HepG2 (cell line): Measurements from ENCODE around the gene AGAP1. TPM values are rescaled to one million over a fixed set of nuclear protein-coding genes. Genes with fewer than 3 reads are reported as not detected.

Experiments
- ATAC-seq: fragments of 200-7000 bp; cut with Tn5 transposase; 3 replicates; pipeline ENCODE4 v1.9.1; 2020; ENCODE audit warnings: mild to moderate bottlenecking, moderate library complexity
- BruUV-seq: library from RNA; stranded (reverse); fragments of 400-500 nt; replicated peaks from 2 replicates; lab custom pipeline; 2021; lab: Mats Ljungman, UMichigan
- CTCF ChIA-PET: fragments of 300-600 bp; formaldehyde crosslinking; extraction: SDS; loops from one replicate; lab custom pipeline; 2021; ENCODE audit warnings: low total read pairs, inconsistent platforms, low intra/inter-chr PET ratio; lab: Yijun Ruan, JAX
- POLR2A ChIA-PET: fragments of 350-600 bp; sonication (Branson Sonifier 250); formaldehyde crosslinking; loops from one replicate; lab custom pipeline; 2020; ENCODE audit warnings: antibody characterized with exemption, inconsistent platforms; lab: Yijun Ruan, JAX
- DNase-seq: peaks from one replicate; pipeline ENCODE4 v3.0.0-alpha.2; 2015; ENCODE audit warnings: low spot score
- FAIRE-seq: peaks from 3 replicates; lab custom pipeline; 2011; peaks lifted over from hg19 to GRCh38; lab: Jason Lieb, UNC
- H2AFZ ChIP-seq: one replicate; pipeline ENCODE4 v1.6.1; 2011; ENCODE audit warnings: low read length, inconsistent platforms
- H3K27ac ChIP-seq: fragments of 300-600 bp; 3 replicates; pipeline ENCODE4 v1.8.0; 2011; ENCODE audit warnings: mixed run types, mild to moderate bottlenecking, mixed read lengths, low read length, inconsistent platforms; ENCODE audit not compliant: insufficient read depth; ENCODE audit errors: extremely low read length
- H3K27me3 ChIP-seq, 2 experiments: fragments of 200-600 bp in 1 of 2; 2 replicates in 1 of 2; 3 replicates in 1 of 2; pipeline versions ENCODE4 v1.6.0 to v1.8.0; 2011; ENCODE audit warnings: low read length in 2 of 2, mild to moderate bottlenecking in 2 of 2, moderate library complexity in 2 of 2, inconsistent platforms in 1 of 2; ENCODE audit not compliant: insufficient read depth in 2 of 2, control insufficient read depth in 1 of 2
- H3K36me3 ChIP-seq, 2 experiments: fragments of 200-600 bp in 1 of 2; replicated peaks in 1 of 2; 2 replicates in 1 of 2; 3 replicates in 1 of 2; pipeline versions ENCODE4 v1.5.1 to v1.8.0; 2011; ENCODE audit warnings: low read length in 2 of 2, inconsistent platforms in 1 of 2; ENCODE audit not compliant: insufficient read depth in 2 of 2, control insufficient read depth in 1 of 2
- H3K4me1 ChIP-seq: 2 replicates; pipeline ENCODE4 v1.5.1; 2012; ENCODE audit warnings: low read length, inconsistent platforms; ENCODE audit not compliant: insufficient read depth
- H3K4me2 ChIP-seq: 2 replicates; pipeline ENCODE4 v1.6.0; 2011; ENCODE audit warnings: low read depth, low read length, inconsistent platforms
- H3K4me3 ChIP-seq, 3 experiments: fragments of 200-600 bp in 1 of 3; sonication (generic), shearing (Covaris generic) in 1 of 3; replicated peaks in 1 of 3; 2 replicates each; pipeline ENCODE4 v1.5.1; 2011 to 2016; ENCODE audit warnings: low read length in 3 of 3, inconsistent platforms in 2 of 3, low read depth in 2 of 3, mild to moderate bottlenecking in 2 of 3, control low read depth in 1 of 3, mixed read lengths in 1 of 3; ENCODE audit not compliant: insufficient read depth in 1 of 3
- H3K79me2 ChIP-seq: one replicate; pipeline ENCODE4 v1.6.1; 2011; ENCODE audit warnings: low read length, inconsistent platforms; ENCODE audit not compliant: insufficient read depth
- H3K9ac ChIP-seq: 2 replicates; pipeline ENCODE4 v1.6.0; 2011; ENCODE audit warnings: mild to moderate bottlenecking, low read depth, low read length, inconsistent platforms; ENCODE audit not compliant: insufficient read depth
- H3K9me3 ChIP-seq: 2 replicates; pipeline ENCODE4 v1.5.1; 2012; ENCODE audit warnings: mild to moderate bottlenecking, low read length
- H4K20me1 ChIP-seq: 2 replicates; pipeline ENCODE4 v1.6.0; 2011; ENCODE audit warnings: inconsistent platforms, mild to moderate bottlenecking, low read length, moderate library complexity; ENCODE audit not compliant: insufficient read depth
- HDAC2 ChIP-seq: sonication (generic); formaldehyde crosslinking; IDR thresholded peaks from 2 replicates; pipeline ENCODE4 v1.4.0; 2020; ENCODE audit warnings: missing genetic modification reagents
- HHEX ChIP-seq: IDR thresholded peaks from 2 replicates; pipeline ENCODE4 v1.6.1; 2016; ENCODE audit warnings: control low read depth
- WGBS: methylation state at CpG from one replicate; pipeline ENCODE4 v1.1.6; 2017; ENCODE audit warnings: low lambda C conversion rate; 5-methylcytosine and 5-hydroxymethylcytosine counted together
- in situ Hi-C: cut with HindIII; loops from 2 replicates; pipeline ENCODE4 v1.10.0; 2017; ENCODE audit warnings: low pct_unique_long_range_greater_than_20kb; ENCODE audit not compliant: extremely low pct_ligation_motif_present
- intact Hi-C: fragments of 100-400 bp; cut with micrococcal nuclease; formaldehyde crosslinking; loops from one replicate; pipeline ENCODE4 v1.10.0; 2022; ENCODE audit not compliant: unreplicated experiment
- polyA plus RNA-seq, 8 experiments: library from polyadenylated mRNA; depleted of rRNA in 3 of 8; stranded (reverse) in 7 of 8; unstranded in 1 of 8; fragments of >200 nt; fragmentation: Illumina TruSeq in 4 of 8; extraction: Trizol in 4 of 8; gene quantifications; 2 replicates each; pipeline versions ENCODE4 v1.2.1 to v1.2.3, GENCODE V29; 2011 to 2016; ENCODE audit warnings: low read depth in 4 of 8, missing spikeins in 1 of 8, mixed read lengths in 1 of 8; ENCODE audit not compliant: insufficient read depth in 1 of 8
- total RNA-seq, 5 experiments: library from RNA; depleted of rRNA; stranded (reverse); fragments of >200 nt; fragmentation: Illumina TruSeq; extraction: Trizol; gene quantifications; 2 replicates each; pipeline ENCODE4 v1.2.3, GENCODE V29; 2016; ENCODE audit warnings: low read depth in 1 of 5
- TF ChIP-seq, protein P1 (sequence below): sonication (generic); formaldehyde crosslinking; IDR thresholded peaks from 2 replicates; pipeline ENCODE4 v1.5.0; 2020; ENCODE audit warnings: mild to moderate bottlenecking, missing genetic modification reagents, moderate library complexity
- TF ChIP-seq, protein P2 (sequence below): sonication (generic); formaldehyde crosslinking; IDR thresholded peaks from 2 replicates; pipeline ENCODE4 v1.4.0; 2020; ENCODE audit warnings: mild to moderate bottlenecking, low read depth, missing genetic modification reagents

Gene AGAP1
- total and polyA plus RNA-seq, 2 of the 13 experiments (the other 11 are each of a cell fraction or from before 2014, with no cell fraction given) = 21.2 to 32.7 TPM

DNA sequence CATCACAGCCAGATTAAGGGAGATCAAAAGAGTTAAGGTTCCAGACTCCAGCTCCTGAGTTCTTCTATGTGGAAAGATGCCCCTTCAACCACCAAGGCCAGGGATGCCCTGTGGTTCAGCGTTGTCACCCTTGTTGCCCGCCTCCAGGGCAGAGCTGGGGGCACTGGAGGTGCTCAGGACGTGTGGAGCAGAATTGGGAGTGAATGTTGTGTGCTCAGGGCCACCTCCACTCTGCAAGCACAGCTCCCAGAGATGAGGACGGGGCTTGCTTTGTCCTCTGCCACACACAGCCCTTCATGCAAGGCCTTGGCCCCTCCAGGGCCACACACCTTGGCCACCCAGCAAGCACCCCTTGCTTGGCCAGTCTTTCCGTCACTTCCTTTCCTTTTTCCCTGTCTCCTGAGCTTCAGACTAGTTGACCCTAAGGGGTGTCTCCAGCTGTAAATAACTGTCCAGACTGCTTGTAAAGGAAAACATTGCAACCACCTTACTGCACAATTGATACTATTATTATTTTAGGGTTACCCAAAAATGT is 103.3 kb downstream of the AGAP1 start:
- peaks cover 60% of the 10 kb centered on the region for H3K4me1 ChIP-seq
- intact Hi-C loops = loop anchor here (5.0 to 10.0 kb wide), 2 partner anchors 70 to 332 kb away; no protein-coding TSS in a partner anchor
- BruUV-seq = no TSS peak
- H3K36me3 ChIP-seq = peaks cover 3 to 6% of the 10 kb centered on the region in 2 experiments; a peak in 3 of 5 replicates
- TF ChIP-seq, protein P1, sequence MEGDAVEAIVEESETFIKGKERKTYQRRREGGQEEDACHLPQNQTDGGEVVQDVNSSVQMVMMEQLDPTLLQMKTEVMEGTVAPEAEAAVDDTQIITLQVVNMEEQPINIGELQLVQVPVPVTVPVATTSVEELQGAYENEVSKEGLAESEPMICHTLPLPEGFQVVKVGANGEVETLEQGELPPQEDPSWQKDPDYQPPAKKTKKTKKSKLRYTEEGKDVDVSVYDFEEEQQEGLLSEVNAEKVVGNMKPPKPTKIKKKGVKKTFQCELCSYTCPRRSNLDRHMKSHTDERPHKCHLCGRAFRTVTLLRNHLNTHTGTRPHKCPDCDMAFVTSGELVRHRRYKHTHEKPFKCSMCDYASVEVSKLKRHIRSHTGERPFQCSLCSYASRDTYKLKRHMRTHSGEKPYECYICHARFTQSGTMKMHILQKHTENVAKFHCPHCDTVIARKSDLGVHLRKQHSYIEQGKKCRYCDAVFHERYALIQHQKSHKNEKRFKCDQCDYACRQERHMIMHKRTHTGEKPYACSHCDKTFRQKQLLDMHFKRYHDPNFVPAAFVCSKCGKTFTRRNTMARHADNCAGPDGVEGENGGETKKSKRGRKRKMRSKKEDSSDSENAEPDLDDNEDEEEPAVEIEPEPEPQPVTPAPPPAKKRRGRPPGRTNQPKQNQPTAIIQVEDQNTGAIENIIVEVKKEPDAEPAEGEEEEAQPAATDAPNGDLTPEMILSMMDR (CRISPR knock-in tag) = no peak
- TF ChIP-seq HDAC2 (CRISPR knock-in tag) (no peak), HHEX (no peak)
- TF ChIP-seq, protein P2, sequence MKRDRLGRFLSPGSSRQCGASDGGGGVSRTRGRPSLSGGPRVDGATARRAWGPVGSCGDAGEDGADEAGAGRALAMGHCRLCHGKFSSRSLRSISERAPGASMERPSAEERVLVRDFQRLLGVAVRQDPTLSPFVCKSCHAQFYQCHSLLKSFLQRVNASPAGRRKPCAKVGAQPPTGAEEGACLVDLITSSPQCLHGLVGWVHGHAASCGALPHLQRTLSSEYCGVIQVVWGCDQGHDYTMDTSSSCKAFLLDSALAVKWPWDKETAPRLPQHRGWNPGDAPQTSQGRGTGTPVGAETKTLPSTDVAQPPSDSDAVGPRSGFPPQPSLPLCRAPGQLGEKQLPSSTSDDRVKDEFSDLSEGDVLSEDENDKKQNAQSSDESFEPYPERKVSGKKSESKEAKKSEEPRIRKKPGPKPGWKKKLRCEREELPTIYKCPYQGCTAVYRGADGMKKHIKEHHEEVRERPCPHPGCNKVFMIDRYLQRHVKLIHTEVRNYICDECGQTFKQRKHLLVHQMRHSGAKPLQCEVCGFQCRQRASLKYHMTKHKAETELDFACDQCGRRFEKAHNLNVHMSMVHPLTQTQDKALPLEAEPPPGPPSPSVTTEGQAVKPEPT (CRISPR knock-in tag) = no peak
- CTCF ChIA-PET = interaction anchor here (3.9 kb wide), 1 partner anchor 150 kb away, joined by 53 read pairs; no protein-coding TSS in a partner anchor
- no peak overlapping the region for H3K4me3 ChIP-seq
- POLR2A ChIA-PET = no interaction called here
- no peak overlapping the region for H3K9ac ChIP-seq
- H2AFZ ChIP-seq = no peak overlapping the region
- H3K27me3 ChIP-seq = no peaks in the 10 kb centered on the region
- in situ Hi-C loops = no loop called here
- no peak for ATAC-seq
- no peaks in the 10 kb centered on the region for H3K9me3 ChIP-seq
- no peak overlapping the region for H3K4me2 ChIP-seq
- no peak for FAIRE-seq
- H4K20me1 ChIP-seq = peaks cover 74% of the 10 kb centered on the region
- DNase-seq = no peak
- no peak overlapping the region for H3K27ac ChIP-seq
- peaks cover 47% of the 10 kb centered on the region for H3K79me2 ChIP-seq
- 95% methylated on average over 5 of the region's 5 CpGs for WGBS
